Nephron (organoid): ENCODE results near the gene C5orf24.

Source experiments
- H3K27ac Mint-ChIP-seq, 3 experiments: 2 replicates each; pipeline ENCODE4 v1.8.0; 2020; ENCODE audit warnings: mixed read lengths in 3 of 3, mild to moderate bottlenecking in 2 of 3, moderate library complexity in 1 of 3
- H3K27me3 Mint-ChIP-seq: 2 replicates; pipeline ENCODE4 v1.8.0; 2021; ENCODE audit warnings: low read depth, mild to moderate bottlenecking, moderate library complexity, mixed read lengths
- H3K36me3 Mint-ChIP-seq: 2 replicates; pipeline ENCODE4 v1.8.0; 2020; ENCODE audit warnings: low read depth, mixed read lengths
- H3K4me1 Mint-ChIP-seq: 2 replicates; pipeline ENCODE4 v1.8.0; 2020; ENCODE audit warnings: mixed read lengths
- H3K4me3 Mint-ChIP-seq, 3 experiments: 2 replicates each; pipeline ENCODE4 v1.8.0; 2020; ENCODE audit warnings: mild to moderate bottlenecking in 3 of 3, mixed read lengths in 3 of 3, moderate library complexity in 2 of 3
- H3K9me3 Mint-ChIP-seq: 2 replicates; pipeline ENCODE4 v1.8.0; 2020; ENCODE audit warnings: mixed read lengths
- CTCF ChIP-seq, 3 experiments: fragments of 200-600 bp; sonication (generic); IDR thresholded peaks; one replicate each; pipeline ENCODE4 v1.5.0; 2021; ENCODE audit warnings: antibody characterized with exemption in 3 of 3; ENCODE audit not compliant: unreplicated experiment in 3 of 3

Gene C5orf24

GRCh38 chr5:134892926-134893325 is 47.2 kb downstream of the C5orf24 start:
- Mint-ChIP-seq H3K27ac (no peak overlapping the region), H3K36me3 (peaks cover 67% of the 10 kb centered on the region), H3K9me3 (peaks cover 12% of the 10 kb centered on the region), H3K4me1 (no peaks in the 10 kb centered on the region), H3K4me3 (no peak overlapping the region), H3K27me3 (no peaks in the 10 kb centered on the region)
- TF ChIP-seq CTCF (IDR thresholded peaks at IDR 0.05; ENCODE audit: unreplicated experiment in 3 of 3) = no peak

- Mint-ChIP-seq H3K4me3 (no peak overlapping the region), H3K27ac (no peak overlapping the region), H3K36me3 (peaks cover 58% of the 10 kb centered on the region), H3K9me3 (peaks cover 12% of the 10 kb centered on the region), H3K4me1 (no peaks in the 10 kb centered on the region), H3K27me3 (no peaks in the 10 kb centered on the region)
- no peak for TF ChIP-seq CTCF (IDR thresholded peaks at IDR 0.05; ENCODE audit: unreplicated experiment in 3 of 3)
Measured at GRCh38 chr5:134893748-134894505, 48.2 kb downstream of the C5orf24 start.

GRCh38 chr5:134902071-134902801 is 56.5 kb downstream of the C5orf24 start:
- Mint-ChIP-seq H3K4me3 (peak overlapping the region; percentile 61 to 73 (median 68)), H3K27me3 (no peaks in the 10 kb centered on the region)

GRCh38 chr5:134904610-134905245 is 59.0 kb downstream of the C5orf24 start, which contains the start of gene PCBD2:
Gene PCBD2, plus strand, starts transcription at chr5:134905131. Its CDS starts 9 bp downstream, at chr5:134905140.
- Mint-ChIP-seq H3K9me3 (no peaks in the 10 kb centered on the region), H3K27ac (peak within 1 kb of the TSS; percentile 99 to 100 (median 99)), H3K4me3 (peak within 1 kb of the TSS; percentile 92 to 93 (median 93)), H3K4me1 (peaks cover 5% of the 10 kb centered on the region), H3K27me3 (no peaks in the 10 kb centered on the region), H3K36me3 (peaks cover 5% of the 10 kb centered on the region)
- peak; percentile 87 to 98 (median 92) for TF ChIP-seq CTCF (IDR thresholded peaks at IDR 0.05; ENCODE audit: unreplicated experiment in 3 of 3)

More at GRCh38 chr5:134902071-134902801, 56.5 kb downstream of the C5orf24 start:
- Mint-ChIP-seq H3K27ac (peak overlapping the region; percentile 40 to 65 (median 54)), H3K36me3 (peaks cover 8% of the 10 kb centered on the region), H3K4me1 (peaks cover 5% of the 10 kb centered on the region), H3K9me3 (no peaks in the 10 kb centered on the region)
- TF ChIP-seq CTCF (IDR thresholded peaks at IDR 0.05; ENCODE audit: unreplicated experiment in 3 of 3) = no peak

- peak; percentile 77 to 88 (median 80) for TF ChIP-seq CTCF (IDR thresholded peaks at IDR 0.05; ENCODE audit: unreplicated experiment in 3 of 3)
- no peaks in the 10 kb centered on the region for H3K9me3 Mint-ChIP-seq
Measured at GRCh38 chr5:134905246-134905996, 59.7 kb downstream of the C5orf24 start.

More at GRCh38 chr5:134905246-134905996, 59.7 kb downstream of the C5orf24 start:
- Mint-ChIP-seq H3K4me1 (peaks cover 5% of the 10 kb centered on the region), H3K36me3 (peaks cover 4% of the 10 kb centered on the region), H3K4me3 (peak overlapping the region; percentile 92 to 93 (median 93)), H3K27ac (peak overlapping the region; percentile 99 to 100 (median 99)), H3K27me3 (no peaks in the 10 kb centered on the region)
